H9 (cell line): ENCODE data around the gene ADRM1. TPM values are rescaled to one million over a fixed set of nuclear protein-coding genes. Genes with fewer than 3 reads are reported as not detected.

Experiments
- DNase-seq: peaks from one replicate; pipeline ENCODE4 v3.0.0-alpha.2; 2017
- H2AFZ ChIP-seq: one replicate; pipeline ENCODE4 v1.6.1; 2013; ENCODE audit warnings: mild to moderate bottlenecking, low read length, control low read depth, moderate library complexity
- H2AK5ac ChIP-seq: 2 replicates; pipeline ENCODE4 v1.6.1; 2013; ENCODE audit warnings: low read length, control low read depth, mixed read lengths; ENCODE audit not compliant: insufficient read length
- H2BK120ac ChIP-seq: one replicate; pipeline ENCODE4 v1.6.1; 2013; ENCODE audit warnings: low read depth, mild to moderate bottlenecking, low read length, control low read depth, inconsistent platforms; ENCODE audit not compliant: poor library complexity, severe bottlenecking
- H2BK12ac ChIP-seq: 2 replicates; pipeline ENCODE4 v1.6.1; 2013; ENCODE audit warnings: low read length, control low read depth, mixed read lengths, low read depth; ENCODE audit not compliant: insufficient read length
- H2BK15ac ChIP-seq: 2 replicates; pipeline ENCODE4 v1.6.1; 2013; ENCODE audit warnings: low read depth, low read length, control low read depth
- H2BK20ac ChIP-seq: one replicate; pipeline ENCODE4 v1.6.1; 2013; ENCODE audit warnings: low read depth, mild to moderate bottlenecking, low read length, control low read depth, inconsistent platforms; ENCODE audit not compliant: poor library complexity, severe bottlenecking
- H2BK5ac ChIP-seq: 2 replicates; pipeline ENCODE4 v1.6.1; 2013; ENCODE audit warnings: low read length, control low read depth, mixed read lengths; ENCODE audit not compliant: insufficient read length
- H3K14ac ChIP-seq: 2 replicates; pipeline ENCODE4 v1.6.1; 2013; ENCODE audit warnings: low read length, control low read depth; ENCODE audit not compliant: insufficient read depth
- H3K18ac ChIP-seq: 2 replicates; pipeline ENCODE4 v1.6.1; 2013; ENCODE audit warnings: low read depth, mild to moderate bottlenecking, mixed read lengths, low read length, control low read depth; ENCODE audit not compliant: insufficient read length
- H3K23ac ChIP-seq: 2 replicates; pipeline ENCODE4 v1.6.1; 2013; ENCODE audit warnings: low read length, control low read depth, mixed read lengths, low read depth; ENCODE audit not compliant: insufficient read length
- H3K23me2 ChIP-seq: 2 replicates; pipeline ENCODE4 v1.6.1; 2013; ENCODE audit warnings: low read depth, mild to moderate bottlenecking, mixed read lengths, low read length, control low read depth; ENCODE audit not compliant: insufficient read length, poor library complexity, severe bottlenecking
- H3K27ac ChIP-seq: 2 replicates; pipeline ENCODE4 v1.5.1; 2013; ENCODE audit warnings: low read length, control low read depth, mixed read lengths, low read depth; ENCODE audit not compliant: insufficient read length
- H3K27me3 ChIP-seq: 2 replicates; pipeline ENCODE4 v1.6.1; 2013; ENCODE audit warnings: low read length, control low read depth, inconsistent platforms; ENCODE audit not compliant: insufficient read depth
- H3K4ac ChIP-seq: 2 replicates; pipeline ENCODE4 v1.6.1; 2013; ENCODE audit warnings: low read depth, mild to moderate bottlenecking, control low read depth, inconsistent platforms, low read length, moderate library complexity
- H3K4me1 ChIP-seq: 2 replicates; pipeline ENCODE4 v1.6.1; 2013; ENCODE audit warnings: low read length, control low read depth, inconsistent platforms; ENCODE audit not compliant: insufficient read depth
- H3K4me2 ChIP-seq: 2 replicates; pipeline ENCODE4 v1.6.1; 2013; ENCODE audit warnings: low read length, control low read depth, mixed read lengths; ENCODE audit not compliant: insufficient read length, insufficient read depth
- H3K56ac ChIP-seq: 2 replicates; pipeline ENCODE4 v1.6.1; 2013; ENCODE audit warnings: low read depth, mild to moderate bottlenecking, mixed read lengths, low read length, control low read depth; ENCODE audit not compliant: insufficient read length
- H3K79me1 ChIP-seq: 2 replicates; pipeline ENCODE4 v1.6.1; 2013; ENCODE audit warnings: low read depth, mild to moderate bottlenecking, moderate library complexity, low read length, control low read depth, inconsistent platforms; ENCODE audit not compliant: insufficient read depth, poor library complexity, severe bottlenecking
- H3K79me2 ChIP-seq: 2 replicates; pipeline ENCODE4 v1.6.1; 2013; ENCODE audit warnings: low read length, control low read depth, inconsistent platforms; ENCODE audit not compliant: insufficient read depth
- H3K9ac ChIP-seq: 2 replicates; pipeline ENCODE4 v1.6.1; 2013; ENCODE audit warnings: low read length, control low read depth, mixed read lengths; ENCODE audit not compliant: insufficient read length; ENCODE audit errors: extremely low read depth
- H3K9me3 ChIP-seq: one replicate; pipeline ENCODE4 v1.6.1; 2013; ENCODE audit warnings: low read depth, low read length, inconsistent platforms; ENCODE audit not compliant: control insufficient read depth
- H3T11ph ChIP-seq: one replicate; pipeline ENCODE4 v1.6.1; 2013; ENCODE audit warnings: mild to moderate bottlenecking, low read length, control low read depth, inconsistent platforms
- H4K20me1 ChIP-seq: one replicate; pipeline ENCODE4 v1.6.1; 2013; ENCODE audit not compliant: control insufficient read depth, insufficient read length, insufficient read depth
- H4K5ac ChIP-seq: 2 replicates; pipeline ENCODE4 v1.6.1; 2013; ENCODE audit warnings: low read depth, mild to moderate bottlenecking, mixed read lengths, low read length, control low read depth; ENCODE audit not compliant: insufficient read length
- H4K8ac ChIP-seq: replicated peaks from 2 replicates; pipeline ENCODE4 v1.6.1; 2013; ENCODE audit warnings: low read length, control low read depth, mixed read lengths, low read depth; ENCODE audit not compliant: insufficient read length
- H4K91ac ChIP-seq: 2 replicates; pipeline ENCODE4 v1.6.1; 2013; ENCODE audit warnings: low read depth, mild to moderate bottlenecking, moderate library complexity, mixed read lengths, low read length, control low read depth; ENCODE audit not compliant: insufficient read length
- H3K27ac Mint-ChIP-seq, 3 experiments: 2 replicates in 2 of 3; 3 replicates in 1 of 3; pipeline ENCODE4 v1.8.0; 2020 to 2021; ENCODE audit warnings: mixed read lengths in 3 of 3, mild to moderate bottlenecking in 1 of 3, moderate library complexity in 1 of 3
- H3K27me3 Mint-ChIP-seq: 2 replicates; pipeline ENCODE4 v1.8.0; 2021; ENCODE audit warnings: low read depth, mild to moderate bottlenecking, moderate library complexity, mixed read lengths
- H3K36me3 Mint-ChIP-seq, 3 experiments: 2 replicates in 2 of 3; 3 replicates in 1 of 3; pipeline ENCODE4 v1.8.0; 2020 to 2021; ENCODE audit warnings: low read depth in 3 of 3, mixed read lengths in 3 of 3; ENCODE audit not compliant: insufficient read depth in 1 of 3
- H3K4me1 Mint-ChIP-seq, 2 experiments: 2 replicates each; pipeline ENCODE4 v1.8.0; 2020; ENCODE audit warnings: mixed read lengths in 2 of 2
- H3K4me3 Mint-ChIP-seq, 2 experiments: 2 replicates in 1 of 2; 3 replicates in 1 of 2; pipeline ENCODE4 v1.8.0; 2020 to 2021; ENCODE audit warnings: mild to moderate bottlenecking in 2 of 2, mixed read lengths in 2 of 2, moderate library complexity in 1 of 2
- H3K9me3 Mint-ChIP-seq, 2 experiments: 2 replicates in 1 of 2; 3 replicates in 1 of 2; pipeline ENCODE4 v1.8.0; 2020; ENCODE audit warnings: mild to moderate bottlenecking in 2 of 2, mixed read lengths in 2 of 2, moderate library complexity in 1 of 2
- CTCF ChIP-seq: fragments of 200-600 bp; sonication (generic); conservative IDR thresholded peaks from 3 replicates; pipeline ENCODE4 v1.8.0; 2021; ENCODE audit warnings: antibody characterized with exemption, mild to moderate bottlenecking
- WGBS: extraction: QIAGEN DNeasy Blood & Tissue Kit; methylation state at CpG from one replicate; pipeline ENCODE4 v1.1.7; 2013; ENCODE audit warnings: missing lambda C conversion rate, low lambda C conversion rate, mixed read lengths; ENCODE audit not compliant: insufficient read length; ENCODE audit errors: extremely low coverage; 5-methylcytosine and 5-hydroxymethylcytosine counted together
- total RNA-seq: library from RNA; stranded (reverse); gene quantifications from 2 replicates; pipeline ENCODE4 v1.2.1, GENCODE V29; 2021

Gene ADRM1
- total RNA-seq, 1 experiment from 2014 or later, result 153 TPM

GRCh38 chr20:62280303-62280702 is 22.5 kb upstream of the ADRM1 start:
- Mint-ChIP-seq H3K36me3 (peaks cover 10 to 70% (median 65%) of the 10 kb centered on the region in 3 experiments; a peak in 6 of 7 replicates), H3K4me3 (no peak overlapping the region), H3K27ac (peak overlapping the region in 1 of 3 experiments; percentile 52; a peak in 1 of 7 replicates), H3K27me3 (no peaks in the 10 kb centered on the region), H3K9me3 (no peaks in the 10 kb centered on the region), H3K4me1 (no peaks in the 10 kb centered on the region)
- no peak overlapping the region for H3K27ac ChIP-seq
- H3K4ac ChIP-seq, result no peak overlapping the region
- H4K20me1 ChIP-seq, result no peaks in the 10 kb centered on the region
- no peaks in the 10 kb centered on the region for H3K27me3 ChIP-seq
- H3K23ac ChIP-seq, result no peak overlapping the region
- no peak overlapping the region for H2BK5ac ChIP-seq
- no peak overlapping the region for H2AFZ ChIP-seq
- H3K56ac ChIP-seq, result no peak overlapping the region
- H2BK15ac ChIP-seq, result no peak overlapping the region
- H2BK120ac ChIP-seq, result no peak overlapping the region
- no peak for TF ChIP-seq CTCF
- H2BK12ac ChIP-seq, result no peak overlapping the region
- H3K4me2 ChIP-seq, result no peak overlapping the region
- no peaks in the 10 kb centered on the region for H3K79me1 ChIP-seq
- no peak overlapping the region for H3K14ac ChIP-seq
- H4K8ac ChIP-seq, result no peak overlapping the region
- no CpG with 5 or more reads among the region's 4 CpGs for WGBS
- no peaks in the 10 kb centered on the region for H3K79me2 ChIP-seq
- H3K18ac ChIP-seq, result no peak overlapping the region
- no peak overlapping the region for H4K5ac ChIP-seq
- H3K9ac ChIP-seq, result no peak overlapping the region
- no peak overlapping the region for H4K91ac ChIP-seq
- no peak overlapping the region for H2AK5ac ChIP-seq
- H3T11ph ChIP-seq, result no peak overlapping the region
- H3K4me1 ChIP-seq, result no peaks in the 10 kb centered on the region
- DNase-seq, result no peak
- H2BK20ac ChIP-seq, result no peak overlapping the region
- no peaks in the 10 kb centered on the region for H3K9me3 ChIP-seq
- no peaks in the 10 kb centered on the region for H3K23me2 ChIP-seq
